HG02981 (cell line): ENCODE results near the gene RCN2.
A peak's percentile ranks its signal among the peaks of the same experiment; 100 is the strongest.

Experiments used
- ATAC-seq: cut with Tn5 transposase; IDR thresholded peaks from one replicate; pipeline ENCODE4 v1.9.1; 2021; ENCODE audit warnings: mild to moderate bottlenecking, moderate library complexity; ENCODE audit not compliant: unreplicated experiment

RCN2 gene

GRCh38 chr15:76993114-76993725, 61.7 kb downstream of the RCN2 start:
- no peak for ATAC-seq

GRCh38 chr15:76994001-76994400, 62.5 kb downstream of the RCN2 start:
- ATAC-seq: no peak

- ATAC-seq: no peak
These were observed 62.9 kb downstream of the RCN2 start for GRCh38 chr15:76994496-76994895.

GRCh38 chr15:76994971-76995945, 63.7 kb downstream of the RCN2 start, which contains the start of gene PSTPIP1:
Gene PSTPIP1, plus strand, starts transcription at chr15:76995126. Its CDS starts 448 bp downstream, at chr15:76995574.
- peak; percentile 63 for ATAC-seq

- no peak for ATAC-seq
These were observed 64.6 kb downstream of the RCN2 start for GRCh38 chr15:76996076-76996525.

- ATAC-seq: no peak
These were observed 65.2 kb downstream of the RCN2 start for GRCh38 chr15:76996526-76997401.

- no peak for ATAC-seq
These were observed 67.2 kb downstream of the RCN2 start for GRCh38 chr15:76998663-76999285.

GRCh38 chr15:76999996-77000395, 68.4 kb downstream of the RCN2 start:
- ATAC-seq: no peak

GRCh38 chr15:77001351-77001750, 69.8 kb downstream of the RCN2 start:
- no peak for ATAC-seq

GRCh38 chr15:77001966-77002365, 70.4 kb downstream of the RCN2 start:
- no peak for ATAC-seq

- no peak for ATAC-seq
These were observed 70.9 kb downstream of the RCN2 start for GRCh38 chr15:77002436-77002835.

GRCh38 chr15:77002954-77003912, 71.7 kb downstream of the RCN2 start:
- ATAC-seq: peak; percentile 47
